Progenitor cell of endocrine pancreas (in vitro differentiated cells): ENCODE measurements around the gene ARHGAP30. TPM values are rescaled to one million over a fixed set of nuclear protein-coding genes. Genes with fewer than 3 reads are reported as not detected.

Experiments
- DNase-seq: peaks from one replicate; pipeline ENCODE4 v3.0.0; 2021; ENCODE audit warnings: low spot score; ENCODE audit not compliant: unreplicated experiment
- H3K27ac Mint-ChIP-seq: 2 replicates; pipeline ENCODE4 v1.8.0; 2021; ENCODE audit warnings: mild to moderate bottlenecking, moderate library complexity, mixed read lengths
- H3K27me3 Mint-ChIP-seq: 2 replicates; pipeline ENCODE4 v1.8.0; 2021; ENCODE audit warnings: mixed read lengths
- H3K36me3 Mint-ChIP-seq: 2 replicates; pipeline ENCODE4 v1.8.0; 2022; ENCODE audit warnings: mixed read lengths; ENCODE audit not compliant: insufficient read depth
- H3K4me1 Mint-ChIP-seq: 2 replicates; pipeline ENCODE4 v1.8.0; 2021; ENCODE audit warnings: low read depth, mixed read lengths
- H3K4me3 Mint-ChIP-seq: 2 replicates; pipeline ENCODE4 v1.8.0; 2021; ENCODE audit warnings: low read depth, mild to moderate bottlenecking, moderate library complexity, mixed read lengths
- H3K9me3 Mint-ChIP-seq: 2 replicates; pipeline ENCODE4 v1.8.0; 2021; ENCODE audit warnings: low read depth, mixed read lengths
- total RNA-seq: library from RNA; stranded (reverse); gene quantifications from 2 replicates; pipeline ENCODE4 v1.2.1, GENCODE V29; 2021
- TF ChIP-seq, protein P1 (sequence below): fragments of 200-600 bp; sonication (generic); IDR thresholded peaks from one replicate; pipeline ENCODE4 v1.5.0; 2021; ENCODE audit warnings: antibody characterized with exemption, mild to moderate bottlenecking; ENCODE audit not compliant: unreplicated experiment

ARHGAP30 gene
- total RNA-seq, 1 donor from 2014 or later = not detected

DNA sequence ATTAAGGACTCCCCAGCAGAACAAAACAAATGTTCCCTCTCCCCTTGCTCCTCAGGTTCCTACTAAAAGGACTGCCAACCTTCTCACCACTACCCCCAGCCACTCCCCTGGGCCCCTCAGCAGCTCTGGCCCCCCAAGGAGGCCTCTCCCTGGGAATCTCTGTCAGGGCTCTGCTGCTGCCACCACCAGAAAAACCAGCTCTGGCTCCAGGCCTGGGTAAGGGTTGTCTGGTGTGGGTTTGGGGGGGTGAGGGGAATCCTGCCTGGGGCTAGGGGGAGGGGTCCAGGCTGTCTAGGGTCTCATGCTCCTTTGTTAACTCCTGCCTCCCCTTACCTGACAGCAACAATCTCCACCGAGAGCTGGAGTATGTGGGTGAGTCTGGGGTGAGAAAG is 14.9 kb upstream of the ARHGAP30 start:
- TF ChIP-seq, protein P1, sequence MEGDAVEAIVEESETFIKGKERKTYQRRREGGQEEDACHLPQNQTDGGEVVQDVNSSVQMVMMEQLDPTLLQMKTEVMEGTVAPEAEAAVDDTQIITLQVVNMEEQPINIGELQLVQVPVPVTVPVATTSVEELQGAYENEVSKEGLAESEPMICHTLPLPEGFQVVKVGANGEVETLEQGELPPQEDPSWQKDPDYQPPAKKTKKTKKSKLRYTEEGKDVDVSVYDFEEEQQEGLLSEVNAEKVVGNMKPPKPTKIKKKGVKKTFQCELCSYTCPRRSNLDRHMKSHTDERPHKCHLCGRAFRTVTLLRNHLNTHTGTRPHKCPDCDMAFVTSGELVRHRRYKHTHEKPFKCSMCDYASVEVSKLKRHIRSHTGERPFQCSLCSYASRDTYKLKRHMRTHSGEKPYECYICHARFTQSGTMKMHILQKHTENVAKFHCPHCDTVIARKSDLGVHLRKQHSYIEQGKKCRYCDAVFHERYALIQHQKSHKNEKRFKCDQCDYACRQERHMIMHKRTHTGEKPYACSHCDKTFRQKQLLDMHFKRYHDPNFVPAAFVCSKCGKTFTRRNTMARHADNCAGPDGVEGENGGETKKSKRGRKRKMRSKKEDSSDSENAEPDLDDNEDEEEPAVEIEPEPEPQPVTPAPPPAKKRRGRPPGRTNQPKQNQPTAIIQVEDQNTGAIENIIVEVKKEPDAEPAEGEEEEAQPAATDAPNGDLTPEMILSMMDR = no peak
- Mint-ChIP-seq H3K27ac (peak overlapping the region; percentile 98), H3K36me3 (no peaks in the 10 kb centered on the region), H3K4me3 (peak overlapping the region; percentile 34), H3K4me1 (peaks cover 35% of the 10 kb centered on the region), H3K9me3 (no peaks in the 10 kb centered on the region), H3K27me3 (no peaks in the 10 kb centered on the region)
- DNase-seq = no peak

DNA sequence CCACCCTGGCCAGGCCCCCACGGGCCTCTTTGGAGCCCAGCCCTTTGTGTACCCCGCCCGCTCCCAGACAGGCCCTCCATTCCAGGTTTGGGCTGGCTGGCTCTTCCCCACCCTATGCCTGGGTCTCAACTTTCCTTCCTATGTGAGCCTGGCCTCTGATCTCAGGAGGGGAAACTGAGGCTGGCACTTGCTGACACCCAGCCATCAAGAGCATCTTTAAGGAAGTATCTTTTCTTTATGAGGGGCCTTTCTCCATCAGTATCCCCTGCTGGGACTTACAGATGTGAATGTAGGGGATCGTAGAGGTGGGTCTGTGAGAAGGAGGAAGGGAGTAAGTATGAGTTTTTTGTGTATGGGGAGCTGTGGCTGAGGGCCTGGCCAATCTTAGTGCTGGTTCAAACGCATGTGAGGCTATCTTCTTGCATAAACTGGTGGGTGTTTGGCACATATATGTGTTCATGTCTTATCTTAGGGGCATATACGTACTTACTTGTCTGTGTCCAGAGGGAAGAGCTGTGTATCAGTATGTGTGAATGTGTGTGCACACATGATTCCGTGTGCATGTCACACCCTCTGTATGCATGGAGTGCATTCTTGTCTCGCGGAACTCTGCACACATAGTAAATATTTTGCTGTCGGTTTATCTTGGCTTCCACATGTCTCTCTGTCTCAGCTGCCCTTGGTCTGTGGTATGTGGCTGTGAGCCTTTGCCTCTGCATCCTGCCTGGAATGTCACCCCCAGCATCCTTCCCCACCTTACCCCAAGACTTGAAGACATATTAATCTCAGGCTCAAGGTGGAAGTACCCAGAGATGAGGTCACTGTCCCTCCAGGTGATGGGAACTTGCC is 14.3 kb upstream of the ARHGAP30 start:
- peaks cover 33% of the 10 kb centered on the region for H3K4me1 Mint-ChIP-seq
- TF ChIP-seq, protein P1 = no peak
- H3K27me3 Mint-ChIP-seq = no peaks in the 10 kb centered on the region
- peak overlapping the region; percentile 98 for H3K27ac Mint-ChIP-seq
- H3K36me3 Mint-ChIP-seq = no peaks in the 10 kb centered on the region
- H3K9me3 Mint-ChIP-seq = no peaks in the 10 kb centered on the region
- no peak overlapping the region for H3K4me3 Mint-ChIP-seq
- DNase-seq = no peak

DNA sequence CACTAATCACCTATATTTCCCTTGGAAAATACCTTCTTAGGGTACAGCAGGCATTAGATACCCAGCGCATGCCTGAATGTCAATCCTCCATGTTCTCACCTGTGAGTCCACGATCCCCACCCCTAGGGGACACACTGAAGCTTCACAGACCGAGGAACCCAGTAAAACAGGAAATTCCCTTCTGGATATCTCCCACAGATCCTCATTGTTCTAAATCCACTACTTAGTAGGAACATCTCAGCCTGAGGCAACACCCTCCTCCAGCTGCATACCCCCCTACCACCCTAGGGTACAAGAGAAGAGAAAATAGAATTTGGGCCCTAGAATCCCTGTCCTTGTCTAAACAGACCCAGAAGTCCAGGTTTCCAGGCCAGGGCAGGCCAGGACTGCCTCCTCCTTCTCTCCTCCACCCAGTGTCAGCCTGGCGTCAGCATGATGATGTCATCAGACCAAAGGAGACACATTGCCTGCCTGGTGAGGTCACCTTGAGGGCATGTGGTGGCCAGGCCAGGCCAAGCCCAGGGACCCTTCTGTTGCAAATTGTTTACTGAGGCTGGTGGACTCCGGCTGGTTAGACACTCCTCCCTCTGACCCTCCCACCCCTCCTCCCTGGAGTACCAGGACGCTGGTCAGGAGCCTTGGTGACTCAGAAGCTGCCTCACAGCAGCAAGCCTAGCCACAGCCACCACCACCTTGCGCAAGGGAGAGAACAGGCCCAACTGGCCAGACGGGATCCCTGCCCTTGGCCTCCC is 13.5 kb upstream of the ARHGAP30 start:
- H3K27me3 Mint-ChIP-seq = no peaks in the 10 kb centered on the region
- no peaks in the 10 kb centered on the region for H3K36me3 Mint-ChIP-seq
- peaks cover 31% of the 10 kb centered on the region for H3K4me1 Mint-ChIP-seq
- peak overlapping the region; percentile 98 for H3K27ac Mint-ChIP-seq
- H3K9me3 Mint-ChIP-seq = no peaks in the 10 kb centered on the region
- peak; percentile 52 for DNase-seq
- H3K4me3 Mint-ChIP-seq = no peak overlapping the region
- TF ChIP-seq, protein P1 = no peak

DNA sequence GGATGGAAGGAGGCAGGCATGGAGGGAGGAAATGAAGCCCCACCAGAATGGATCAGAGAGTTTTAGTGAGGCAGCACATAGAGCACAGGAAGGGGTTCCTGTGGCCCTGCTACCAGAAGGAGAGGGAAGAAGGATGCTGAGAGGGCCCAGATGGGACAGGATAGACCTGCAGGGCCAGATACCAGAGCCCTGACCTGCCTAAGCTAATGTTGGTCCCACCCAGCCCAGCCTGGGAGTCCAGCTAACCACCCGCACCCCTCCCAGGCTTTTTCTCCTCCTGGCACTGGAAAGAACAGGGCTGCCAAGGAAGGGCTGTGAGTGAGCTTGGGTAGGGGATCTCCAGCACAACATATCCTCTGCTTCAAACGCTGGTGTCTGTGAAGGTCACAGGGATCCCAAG is 12.8 kb upstream of the ARHGAP30 start:
- Mint-ChIP-seq H3K27ac (peak overlapping the region; percentile 98), H3K36me3 (no peaks in the 10 kb centered on the region), H3K27me3 (no peaks in the 10 kb centered on the region), H3K4me1 (peaks cover 31% of the 10 kb centered on the region), H3K9me3 (no peaks in the 10 kb centered on the region), H3K4me3 (no peak overlapping the region)
- TF ChIP-seq, protein P1 = no peak
- DNase-seq = no peak

DNA sequence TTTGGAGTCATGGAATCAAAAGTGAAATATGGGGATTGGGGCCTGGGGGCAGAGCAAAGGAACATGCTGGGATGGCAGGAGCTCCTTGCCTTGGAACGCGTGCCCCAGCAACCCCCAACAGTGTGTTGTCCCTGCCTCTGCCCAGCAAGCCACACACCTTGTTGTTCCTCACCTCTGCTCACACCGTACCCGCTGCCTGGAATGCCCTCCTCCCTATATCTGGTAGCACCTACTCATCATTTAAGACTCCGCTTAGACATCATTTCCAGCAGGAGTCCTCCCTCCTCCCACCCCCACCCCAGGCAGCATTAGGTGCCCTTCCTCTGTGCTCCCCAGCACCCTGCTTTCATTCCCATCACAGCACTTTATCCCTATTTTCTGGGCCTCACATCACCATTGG is 11.8 kb upstream of the ARHGAP30 start:
- TF ChIP-seq, protein P1 = no peak
- Mint-ChIP-seq H3K27me3 (no peaks in the 10 kb centered on the region), H3K9me3 (no peaks in the 10 kb centered on the region), H3K27ac (peak overlapping the region; percentile 14), H3K4me3 (no peak overlapping the region), H3K4me1 (peaks cover 30% of the 10 kb centered on the region), H3K36me3 (no peaks in the 10 kb centered on the region)
- no peak for DNase-seq
